ENCODE data around the gene IGLL1.
"Not testable (repeated sequence)": the region's sequence is repeated elsewhere in the genome, so short reads cannot be mapped to it uniquely, and the experiment has no call there.

GRCh38 chr22:23540837-23541236 is 39.3 kb downstream of the IGLL1 start:
- not testable (repeated sequence) for TF ChIP-seq EZH2phosphoT487, EZH2, CTCF (IDR thresholded peaks at IDR 0.05)

All from neural progenitor cell (in vitro differentiated cells).